ENCODE results near the gene DEFB114. TPM values are rescaled to one million over a fixed set of nuclear protein-coding genes. Genes with fewer than 3 reads are reported as not detected.

The DEFB114 gene
- total RNA-seq, 1 donor from 2014 or later = not detected

DNA sequence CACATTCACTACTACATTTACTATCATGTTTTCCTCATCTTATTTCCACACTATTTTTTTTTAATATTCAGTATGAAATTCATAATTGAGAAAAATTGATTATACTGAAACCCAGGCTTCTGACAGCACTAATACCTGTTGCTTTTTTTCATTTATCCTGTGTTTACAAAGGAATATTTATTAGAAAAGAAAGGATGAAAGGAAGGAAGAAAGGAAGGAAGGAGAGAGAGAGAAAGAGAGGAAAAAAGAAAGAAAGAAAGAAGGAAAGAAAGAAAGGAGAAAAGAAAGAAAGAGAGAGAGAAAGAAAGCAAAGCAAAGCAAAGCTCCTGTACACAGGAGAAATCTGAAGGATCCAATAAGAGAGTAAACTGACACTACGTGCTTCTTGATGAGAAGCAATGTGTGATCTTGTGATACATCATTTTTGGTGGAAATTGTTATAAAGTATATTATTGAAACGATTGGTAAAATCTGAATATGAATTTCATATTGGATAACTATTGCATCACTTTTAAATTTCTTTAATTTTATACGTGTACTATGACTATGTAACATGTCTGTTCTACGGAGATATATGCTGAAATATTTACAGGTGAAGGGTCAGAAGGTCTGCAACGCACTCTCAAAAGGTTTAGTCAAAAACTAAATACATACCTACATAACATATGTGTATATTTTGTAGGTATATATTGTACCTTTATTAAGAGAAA is 43.9 kb downstream of the DEFB114 start:
- TF ChIP-seq, protein P1, sequence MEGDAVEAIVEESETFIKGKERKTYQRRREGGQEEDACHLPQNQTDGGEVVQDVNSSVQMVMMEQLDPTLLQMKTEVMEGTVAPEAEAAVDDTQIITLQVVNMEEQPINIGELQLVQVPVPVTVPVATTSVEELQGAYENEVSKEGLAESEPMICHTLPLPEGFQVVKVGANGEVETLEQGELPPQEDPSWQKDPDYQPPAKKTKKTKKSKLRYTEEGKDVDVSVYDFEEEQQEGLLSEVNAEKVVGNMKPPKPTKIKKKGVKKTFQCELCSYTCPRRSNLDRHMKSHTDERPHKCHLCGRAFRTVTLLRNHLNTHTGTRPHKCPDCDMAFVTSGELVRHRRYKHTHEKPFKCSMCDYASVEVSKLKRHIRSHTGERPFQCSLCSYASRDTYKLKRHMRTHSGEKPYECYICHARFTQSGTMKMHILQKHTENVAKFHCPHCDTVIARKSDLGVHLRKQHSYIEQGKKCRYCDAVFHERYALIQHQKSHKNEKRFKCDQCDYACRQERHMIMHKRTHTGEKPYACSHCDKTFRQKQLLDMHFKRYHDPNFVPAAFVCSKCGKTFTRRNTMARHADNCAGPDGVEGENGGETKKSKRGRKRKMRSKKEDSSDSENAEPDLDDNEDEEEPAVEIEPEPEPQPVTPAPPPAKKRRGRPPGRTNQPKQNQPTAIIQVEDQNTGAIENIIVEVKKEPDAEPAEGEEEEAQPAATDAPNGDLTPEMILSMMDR (IDR thresholded peaks at IDR 0.05) = no peak
- intact Hi-C loops (cut with DNase I) = no loop called here
- no peak overlapping the region for H3K4me3 ChIP-seq
- no peaks in the 10 kb centered on the region for H3K27me3 ChIP-seq
- DNase-seq (no peak), ATAC-seq (no peak)
- H3K4me1 ChIP-seq = no peaks in the 10 kb centered on the region
- H3K27ac ChIP-seq = no peak overlapping the region
- H3K9me3 ChIP-seq = no peaks in the 10 kb centered on the region
- H3K36me3 ChIP-seq = no peaks in the 10 kb centered on the region

DNA sequence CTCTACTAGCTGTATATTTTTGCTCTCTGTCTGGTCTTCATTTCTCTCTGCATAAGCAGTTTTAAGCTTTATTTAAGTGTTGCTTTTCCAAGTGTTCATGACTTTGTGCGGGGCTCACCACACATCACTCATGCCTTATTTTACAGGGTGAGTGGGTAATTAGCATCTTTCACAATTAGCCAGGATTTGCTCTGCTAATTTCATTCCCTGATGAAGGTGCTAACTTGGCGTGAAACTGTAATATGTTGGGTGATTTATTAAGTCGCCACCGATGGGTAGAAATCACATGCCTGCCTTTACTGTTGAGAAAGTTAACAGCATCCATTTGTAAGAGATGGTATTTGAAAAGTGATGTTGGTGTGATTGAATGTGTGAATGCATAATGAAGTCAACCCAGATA is 44.7 kb downstream of the DEFB114 start:
- Histone ChIP-seq H3K36me3 (no peaks in the 10 kb centered on the region), H3K27me3 (no peaks in the 10 kb centered on the region), H3K27ac (no peak overlapping the region), H3K4me3 (no peak overlapping the region), H3K4me1 (no peaks in the 10 kb centered on the region), H3K9me3 (no peaks in the 10 kb centered on the region)
- TF ChIP-seq, protein P1 (IDR thresholded peaks at IDR 0.05) = no peak
- intact Hi-C loops (cut with DNase I) = no loop called here
- DNase-seq (no peak), ATAC-seq (no peak)

DNA sequence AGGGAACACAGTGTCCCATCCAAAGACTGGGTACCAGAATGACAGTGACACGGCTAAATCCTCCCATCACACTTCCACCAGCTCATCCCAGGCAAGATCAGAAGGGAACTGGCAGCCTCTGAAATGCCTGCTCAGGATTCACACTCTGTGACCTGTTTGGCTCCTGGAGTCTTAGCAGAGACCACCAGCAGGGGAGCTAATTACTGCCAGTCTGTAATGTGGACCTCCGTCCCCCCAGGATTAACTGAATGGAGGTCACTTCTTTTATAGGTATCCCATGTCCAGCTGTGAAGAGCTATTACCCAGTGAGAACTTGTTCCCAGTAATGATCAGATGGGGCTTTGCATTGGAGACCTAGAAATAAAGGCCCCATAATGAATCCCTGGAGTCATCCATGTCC is 45.2 kb downstream of the DEFB114 start:
- DNase-seq (no peak), ATAC-seq (no peak)
- intact Hi-C loops (cut with DNase I) = no loop called here
- Histone ChIP-seq H3K4me1 (no peaks in the 10 kb centered on the region), H3K9me3 (no peaks in the 10 kb centered on the region), H3K27me3 (no peaks in the 10 kb centered on the region), H3K36me3 (no peaks in the 10 kb centered on the region), H3K27ac (no peak overlapping the region), H3K4me3 (no peak overlapping the region)
- TF ChIP-seq, protein P1 (IDR thresholded peaks at IDR 0.05) = no peak

DNA sequence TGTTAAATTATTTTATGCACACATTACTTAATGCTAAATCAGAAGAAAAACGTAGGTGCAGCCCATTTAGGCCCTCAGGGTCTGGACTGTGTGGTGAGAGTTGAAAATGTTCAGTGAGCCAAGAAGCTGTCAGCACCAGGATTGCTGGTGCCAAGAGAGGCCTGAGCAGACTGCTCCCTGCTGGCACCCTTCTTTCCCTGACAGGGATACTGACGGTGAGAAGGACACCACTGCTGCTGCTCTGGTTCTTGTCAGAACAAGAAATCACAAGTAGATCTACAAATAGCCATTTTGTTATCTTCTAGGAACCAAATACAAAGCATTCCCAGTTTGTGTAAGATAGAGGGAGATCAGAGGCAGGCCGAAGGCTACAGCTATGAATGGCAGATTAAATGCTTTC is 48.9 kb downstream of the DEFB114 start:
- DNase-seq = no peak
- TF ChIP-seq, protein P1 (IDR thresholded peaks at IDR 0.05) = no peak
- Histone ChIP-seq H3K27ac (no peak overlapping the region), H3K4me1 (no peaks in the 10 kb centered on the region), H3K9me3 (no peaks in the 10 kb centered on the region), H3K36me3 (no peaks in the 10 kb centered on the region), H3K4me3 (no peak overlapping the region), H3K27me3 (no peaks in the 10 kb centered on the region)
- no peak for ATAC-seq
- intact Hi-C loops (cut with DNase I) = no loop called here

DNA sequence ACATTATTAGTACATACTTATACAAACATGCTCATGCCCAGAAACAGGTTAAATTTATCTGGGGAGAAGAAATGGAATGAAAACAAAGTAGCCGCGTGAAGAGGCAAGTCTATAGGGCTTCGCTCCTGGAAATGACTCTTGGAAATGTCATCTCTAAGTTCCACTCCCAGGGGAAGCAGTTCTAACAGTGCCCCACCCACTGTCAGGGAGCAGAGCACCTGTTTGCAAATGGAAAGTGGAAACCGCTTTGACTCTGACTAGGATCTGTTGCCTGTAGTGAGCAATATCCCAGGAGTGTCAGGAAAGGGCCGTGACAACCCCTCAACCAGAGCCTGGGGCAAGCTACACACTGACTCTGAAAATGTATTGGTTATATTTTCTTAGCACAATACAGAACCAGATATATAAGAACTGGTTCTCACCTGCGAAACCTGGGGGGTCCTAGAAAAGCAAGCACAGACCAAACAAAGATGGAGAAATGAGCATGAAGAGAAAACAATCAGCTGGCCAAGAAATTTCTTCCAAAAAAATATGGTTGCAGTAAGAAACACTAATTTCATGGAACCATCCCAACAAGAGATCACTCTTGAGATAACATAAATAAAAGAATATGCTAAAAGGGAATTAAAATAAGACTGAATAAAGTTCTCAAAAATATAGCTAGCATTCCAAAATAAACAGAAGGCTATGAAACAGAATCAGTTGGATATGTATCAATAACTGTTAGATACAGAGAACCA is 50.2 kb downstream of the DEFB114 start:
- H3K27ac ChIP-seq = no peak overlapping the region
- DNase-seq = no peak
- no peaks in the 10 kb centered on the region for H3K4me1 ChIP-seq
- no peak for ATAC-seq
- TF ChIP-seq, protein P1 (IDR thresholded peaks at IDR 0.05) = no peak
- H3K4me3 ChIP-seq = no peak overlapping the region
- no peaks in the 10 kb centered on the region for H3K9me3 ChIP-seq
- H3K36me3 ChIP-seq = no peaks in the 10 kb centered on the region
- intact Hi-C loops (cut with DNase I) = no loop called here
- H3K27me3 ChIP-seq = no peaks in the 10 kb centered on the region

Measured in upper lobe of right lung (tissue), 1 donor.